GM18909 (cell line): Measurements from ENCODE around the gene EFNA2.
A peak's percentile ranks its signal among the peaks of the same experiment; 100 is the strongest.

Experiments
- ATAC-seq: cut with Tn5 transposase; IDR thresholded peaks from one replicate; pipeline ENCODE4 v1.9.1; 2021; ENCODE audit warnings: mild to moderate bottlenecking; ENCODE audit not compliant: unreplicated experiment, poor library complexity

Gene EFNA2

GRCh38 chr19:1248786-1249297 is 36.8 kb upstream of the EFNA2 start:
- peak; percentile 33 for ATAC-seq

GRCh38 chr19:1249298-1249989 is 36.2 kb upstream of the EFNA2 start:
- peak; percentile 51 for ATAC-seq

- ATAC-seq, result no peak
Observed at GRCh38 chr19:1249990-1250436, 35.7 kb upstream of the EFNA2 start.

- no peak for ATAC-seq
Observed at GRCh38 chr19:1250437-1251260, 35.0 kb upstream of the EFNA2 start.

GRCh38 chr19:1251330-1252220 is 34.1 kb upstream of the EFNA2 start:
- no peak for ATAC-seq

GRCh38 chr19:1252221-1252820 is 33.4 kb upstream of the EFNA2 start:
- no peak for ATAC-seq

GRCh38 chr19:1252821-1253513 is 32.7 kb upstream of the EFNA2 start:
- no peak for ATAC-seq

GRCh38 chr19:1253514-1254080 is 32.1 kb upstream of the EFNA2 start:
- ATAC-seq, result no peak

- no peak for ATAC-seq
Observed at GRCh38 chr19:1254081-1254527, 31.6 kb upstream of the EFNA2 start.

- no peak for ATAC-seq
Observed at GRCh38 chr19:1254530-1255185, 31.0 kb upstream of the EFNA2 start.

- no peak for ATAC-seq
Observed at GRCh38 chr19:1255186-1256161, 30.2 kb upstream of the EFNA2 start.

GRCh38 chr19:1256646-1257474 is 28.8 kb upstream of the EFNA2 start:
- ATAC-seq, result no peak

- ATAC-seq, result no peak
Observed at GRCh38 chr19:1257475-1258162, 28.1 kb upstream of the EFNA2 start.

- ATAC-seq, result no peak
Observed at GRCh38 chr19:1258163-1258492, 27.5 kb upstream of the EFNA2 start.

GRCh38 chr19:1258707-1259205 is 26.9 kb upstream of the EFNA2 start:
- no peak for ATAC-seq
